HG03457 (cell line): Measurements from ENCODE around the gene ANXA4.
"Not testable (repeated sequence)": the region's sequence is repeated elsewhere in the genome, so short reads cannot be mapped to it uniquely, and the experiment has no call there.

Experiments
- ATAC-seq: cut with Tn5 transposase; IDR thresholded peaks from one replicate; pipeline ENCODE4 v1.9.1; 2021; ENCODE audit warnings: moderate number of reproducible peaks; ENCODE audit not compliant: unreplicated experiment

The ANXA4 gene

DNA sequence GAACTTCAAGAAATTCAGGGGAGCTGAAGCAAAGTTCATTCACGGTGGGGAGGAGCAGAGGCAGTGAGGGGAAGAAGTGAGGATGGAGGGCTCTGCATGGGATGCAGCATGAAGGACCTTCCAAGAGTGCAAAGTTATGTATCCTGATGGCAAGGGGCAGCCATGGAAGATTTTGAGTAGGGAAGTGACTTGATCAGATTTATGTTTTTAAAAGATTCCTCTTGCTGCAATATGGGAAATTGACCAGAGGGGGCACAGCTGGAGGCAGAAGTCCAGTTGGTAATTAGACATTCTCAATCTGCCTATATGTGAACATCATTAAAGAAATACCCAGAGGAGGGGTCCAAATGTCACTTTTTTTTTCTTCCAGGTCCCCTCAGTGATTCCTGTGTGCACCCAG lies 21.5 kb upstream of the ANXA4 start:
- ATAC-seq = no peak

GRCh38 chr2:69721022-69721421 lies 20.9 kb upstream of the ANXA4 start:
- ATAC-seq = no peak

- no peak for ATAC-seq
Measured at GRCh38 chr2:69723791-69724190, 18.1 kb upstream of the ANXA4 start.

DNA sequence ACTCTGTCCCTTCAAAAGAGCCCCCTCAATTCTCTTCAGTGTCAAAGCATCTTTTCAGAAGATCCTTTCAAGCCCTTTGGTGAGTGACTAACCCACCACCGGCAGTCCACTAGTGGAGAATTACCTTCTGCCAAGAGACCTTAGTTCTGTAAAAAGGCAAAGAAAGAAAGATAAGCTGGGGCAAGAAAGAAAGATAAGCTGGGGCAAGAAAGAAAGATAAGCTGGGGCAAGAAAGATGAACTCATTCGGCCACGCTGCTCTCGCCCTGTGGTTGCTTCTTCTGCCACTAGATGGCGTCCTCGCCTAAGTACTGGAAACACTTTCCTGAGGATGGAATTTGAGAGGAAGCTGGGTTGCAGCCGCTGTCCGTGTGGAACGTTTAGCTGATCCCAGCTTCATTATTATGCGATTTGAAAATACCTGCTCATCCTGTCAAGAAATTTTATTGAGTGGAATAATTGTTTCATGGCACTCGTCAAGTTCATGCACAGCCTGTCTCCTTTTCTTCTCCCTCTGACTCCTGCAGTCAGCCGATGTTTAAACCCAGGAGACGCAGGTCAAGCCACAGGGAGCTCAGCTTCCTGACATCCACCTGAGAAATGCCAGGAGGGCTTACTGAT lies 17.3 kb upstream of the ANXA4 start:
- no peak for ATAC-seq

GRCh38 chr2:69725706-69726360 lies 16.1 kb upstream of the ANXA4 start:
- no peak for ATAC-seq

DNA sequence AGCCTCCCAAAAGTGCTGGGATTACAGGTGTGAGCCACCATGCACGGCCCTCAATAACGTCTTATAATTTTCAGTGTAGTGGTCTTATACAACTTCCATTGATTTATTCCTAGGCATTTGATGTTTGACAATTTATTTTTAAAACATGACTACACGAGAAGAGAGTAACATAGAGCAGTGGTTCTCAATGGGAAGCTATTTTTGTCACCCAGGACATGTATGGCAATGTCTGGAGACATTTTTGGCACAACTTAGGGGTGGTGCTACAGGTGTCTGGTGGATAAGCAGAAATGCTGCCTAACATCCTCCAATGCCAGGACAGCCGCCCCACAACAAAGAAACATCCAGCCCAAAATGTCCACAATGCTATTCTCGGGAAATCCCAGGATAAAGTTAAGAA lies 12.7 kb upstream of the ANXA4 start:
- ATAC-seq = no peak

GRCh38 chr2:69729781-69730180 lies 12.2 kb upstream of the ANXA4 start:
- ATAC-seq = no peak

DNA sequence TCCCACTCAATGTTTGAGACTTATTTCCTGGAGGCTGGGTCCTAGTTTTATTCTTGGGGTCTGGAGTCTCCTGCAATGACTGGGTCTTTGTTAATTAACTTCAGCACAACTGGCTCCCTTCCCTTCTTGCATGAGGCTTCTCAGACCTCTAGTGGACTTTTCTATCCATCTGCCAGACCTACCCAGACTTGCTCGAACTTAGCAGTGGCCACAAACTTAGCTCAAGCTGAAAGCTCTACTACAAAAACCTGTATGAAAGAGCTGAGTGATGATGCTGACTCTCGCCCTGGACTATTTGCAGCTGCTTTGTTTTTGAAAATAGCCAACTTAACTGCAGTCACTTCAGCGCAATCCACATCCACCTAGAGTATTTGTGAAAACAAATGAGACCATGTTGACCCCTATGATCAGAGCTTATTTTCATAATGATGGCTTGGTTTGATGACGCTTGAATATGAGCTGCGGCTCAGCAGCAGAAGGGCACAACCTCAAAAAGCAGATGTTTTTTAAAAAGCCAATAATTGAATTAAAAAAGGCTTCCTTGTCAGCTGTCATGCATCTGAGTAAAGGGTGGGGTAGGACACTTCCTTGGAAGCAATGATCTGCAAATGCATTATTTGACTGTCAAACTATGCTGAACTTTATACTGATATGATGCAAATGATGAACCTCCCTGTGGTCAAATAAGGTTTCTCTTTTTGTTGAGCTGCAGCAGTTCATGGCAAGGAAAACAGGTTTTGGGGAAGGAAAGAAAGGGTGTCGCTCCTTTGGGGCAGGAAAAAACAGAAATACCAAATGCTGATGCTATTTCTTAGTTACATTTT lies 10.6 kb upstream of the ANXA4 start:
- no peak for ATAC-seq

DNA sequence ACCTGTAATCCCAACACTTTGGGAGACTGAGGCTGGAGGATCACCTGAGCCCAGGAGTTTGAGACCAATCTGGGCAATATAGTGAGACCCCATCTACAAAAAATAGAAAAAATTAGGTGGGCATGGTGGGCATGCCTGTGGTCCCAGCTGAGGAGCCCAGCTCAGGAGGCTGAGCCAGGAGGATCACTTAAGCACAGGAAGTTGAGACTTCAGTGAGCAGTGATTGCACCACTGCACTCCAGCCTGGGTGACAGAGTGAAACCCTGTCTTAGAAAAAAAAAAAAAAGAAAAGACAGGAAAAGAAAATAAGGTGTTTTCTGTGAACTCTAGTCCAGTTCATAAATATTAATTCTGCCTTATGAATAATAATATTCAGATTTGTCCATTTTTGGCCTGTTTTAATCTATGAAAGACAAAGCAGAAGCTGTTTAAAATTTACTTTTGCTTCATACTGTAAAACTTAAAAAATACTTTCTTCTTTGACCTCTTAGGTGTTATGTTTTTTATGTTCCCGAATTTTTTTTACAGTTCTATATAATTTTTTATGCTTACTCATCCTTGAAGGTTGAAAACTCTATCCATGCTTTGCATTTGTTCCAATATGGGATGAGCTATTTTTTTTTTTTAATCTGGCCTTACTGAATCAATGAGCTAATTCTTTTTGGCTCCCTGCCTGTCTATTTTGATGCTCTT lies 8.4 kb upstream of the ANXA4 start:
- ATAC-seq = no peak

DNA sequence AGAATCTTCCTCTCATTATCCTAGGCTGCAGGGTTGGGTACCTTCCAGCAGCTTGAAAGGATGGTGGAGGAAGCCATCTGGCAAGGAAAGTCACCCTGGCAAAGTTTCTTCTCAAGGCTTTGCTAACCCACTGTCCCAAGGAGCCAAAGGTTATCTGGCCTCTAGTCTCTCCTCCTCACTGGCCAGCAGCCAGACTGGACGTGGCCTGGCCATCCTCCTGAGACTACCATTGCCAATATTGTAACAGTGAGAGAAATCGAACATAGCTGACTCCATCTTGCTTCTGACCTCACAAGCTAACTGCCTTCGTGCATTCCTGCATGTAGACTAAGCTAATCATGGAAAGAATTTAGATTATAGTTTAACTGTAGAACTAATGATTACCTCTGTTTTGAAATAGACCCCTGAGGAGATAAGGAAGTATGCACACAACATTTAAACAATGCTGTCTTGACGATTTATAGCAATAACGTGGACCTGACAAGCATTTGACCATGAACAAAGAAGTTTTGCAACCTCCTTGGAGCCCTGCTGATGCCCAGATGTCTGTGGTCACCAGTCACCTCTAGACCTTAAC lies 7.8 kb upstream of the ANXA4 start:
- ATAC-seq = no peak

DNA sequence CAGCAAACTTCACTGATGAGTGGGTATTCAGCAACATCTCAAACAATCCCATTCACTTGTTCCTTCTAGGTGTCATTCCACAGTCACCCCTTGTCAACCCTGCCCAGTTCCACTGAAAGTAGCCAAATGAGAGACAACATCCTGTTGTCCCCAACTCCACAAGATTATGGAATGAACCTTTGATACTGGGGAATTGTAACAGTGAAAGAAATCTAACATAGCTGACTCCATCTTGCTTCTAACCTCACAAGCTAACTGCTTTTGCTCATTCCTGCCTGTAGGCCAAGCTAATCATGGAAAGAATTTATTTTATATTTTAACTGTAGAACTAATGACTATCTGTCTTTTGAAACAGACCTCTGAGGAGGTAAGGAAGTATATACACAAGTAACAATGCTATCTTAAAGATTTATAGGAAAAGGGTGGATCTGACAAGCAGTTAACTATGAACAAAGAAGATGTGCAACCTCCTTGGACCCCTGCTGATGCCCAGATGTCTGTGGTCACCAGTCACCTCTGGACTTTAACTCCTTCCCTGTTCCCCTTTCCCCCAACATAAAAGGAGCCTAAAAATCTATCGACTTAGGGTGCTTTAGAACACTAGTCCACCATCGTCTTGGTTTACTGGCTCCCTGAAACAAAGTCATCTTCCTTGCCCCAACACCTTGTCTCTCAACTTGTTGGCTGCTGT lies 6.9 kb upstream of the ANXA4 start:
- no peak for ATAC-seq

DNA sequence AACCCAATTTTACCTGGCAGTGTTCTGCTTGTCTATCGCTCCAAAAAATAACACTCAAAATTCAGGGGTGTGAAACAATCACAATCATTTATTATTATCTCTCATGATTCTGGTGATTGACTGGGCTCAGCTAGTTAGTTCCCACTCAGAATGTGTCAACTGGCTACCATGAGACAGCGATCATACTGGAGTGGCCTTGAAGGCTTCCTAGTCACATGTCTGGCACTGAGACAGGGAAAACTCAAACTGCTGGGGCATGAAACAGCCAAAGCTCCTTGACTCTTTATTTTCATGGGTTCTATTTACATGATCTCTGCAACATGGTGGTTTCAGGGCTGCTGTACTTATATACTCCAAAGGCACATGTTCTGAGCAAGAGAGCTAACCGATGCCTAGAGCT lies 6.2 kb upstream of the ANXA4 start:
- no peak for ATAC-seq

DNA sequence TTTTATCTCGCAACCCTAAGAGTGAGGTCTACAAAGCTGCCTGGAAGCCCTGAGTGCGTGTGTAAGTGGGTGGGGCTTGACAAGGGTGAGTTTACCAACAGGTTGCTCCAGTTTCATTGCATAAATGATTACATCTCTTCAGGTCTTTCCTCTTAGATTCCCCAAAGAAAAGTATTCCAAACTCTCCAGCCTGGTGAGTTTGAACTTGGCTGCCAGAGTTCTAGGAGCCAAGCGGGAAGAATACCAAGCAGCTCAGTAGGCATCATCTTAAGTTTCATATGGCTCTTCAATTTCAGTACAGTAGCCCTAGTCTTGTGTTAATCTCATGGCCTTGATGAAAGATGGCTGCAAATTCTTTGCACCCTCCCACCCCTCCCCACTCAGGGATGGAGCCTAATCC lies 3.8 kb upstream of the ANXA4 start:
- ATAC-seq = not testable (repeated sequence)

GRCh38 chr2:69740502-69740951 lies 1.4 kb upstream of the ANXA4 start:
- ATAC-seq = no peak

GRCh38 chr2:69741229-69741574 lies 732 bp upstream of the ANXA4 start:
- no peak for ATAC-seq

DNA sequence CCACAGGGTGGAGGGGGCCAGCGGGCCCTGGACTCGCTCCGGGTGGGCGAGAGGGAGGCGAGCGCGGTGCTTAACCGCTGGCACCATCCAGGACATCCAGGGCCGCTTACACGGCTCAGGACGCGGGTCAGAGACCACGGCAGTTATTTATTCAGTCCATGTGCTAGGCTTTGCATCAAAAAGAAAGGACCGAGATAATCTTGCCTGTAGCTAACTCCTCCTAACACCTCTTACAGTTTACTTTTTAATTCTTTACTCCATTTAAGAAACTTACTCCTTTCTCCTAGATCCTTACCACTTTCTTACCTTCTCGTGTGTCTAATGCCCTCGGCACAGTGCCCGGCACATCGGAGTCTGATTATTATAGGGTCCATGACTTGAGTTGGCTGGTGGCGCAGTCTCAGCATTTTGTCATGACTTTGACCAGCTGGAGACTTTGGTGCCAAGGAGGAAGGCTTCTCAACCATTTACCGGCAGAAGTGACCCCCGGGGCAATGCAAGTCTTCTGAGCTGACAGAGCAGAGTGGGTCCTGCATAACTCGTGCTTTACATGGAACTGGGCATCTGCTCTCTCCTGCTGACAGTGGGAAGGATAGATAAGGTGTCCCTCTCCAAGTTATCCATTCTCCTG lies 503 bp downstream of the ANXA4 start:
- no peak for ATAC-seq

DNA sequence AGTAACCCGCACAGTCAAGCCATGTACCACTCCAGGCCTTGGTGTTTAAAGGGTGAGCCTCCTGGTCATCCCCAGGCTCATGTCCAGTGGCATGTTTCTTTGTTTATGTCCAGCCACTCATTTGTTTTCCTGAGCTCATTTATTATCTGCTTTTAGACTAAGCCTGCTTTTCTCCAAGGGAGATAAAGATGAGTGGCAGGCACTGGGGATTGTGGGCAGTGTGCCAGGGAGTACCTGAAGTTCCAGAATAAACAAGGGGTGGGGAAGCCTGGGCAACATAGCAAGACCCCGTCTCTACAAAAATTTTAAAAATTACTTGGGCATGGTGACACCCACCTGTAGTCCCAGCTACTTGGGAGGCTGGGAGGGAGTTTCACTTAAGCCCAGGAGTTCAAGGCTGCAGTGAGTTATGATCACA lies 1.9 kb downstream of the ANXA4 start:
- ATAC-seq = no peak

- ATAC-seq = no peak
Measured at GRCh38 chr2:69744456-69744855, 2.5 kb downstream of the ANXA4 start.

DNA sequence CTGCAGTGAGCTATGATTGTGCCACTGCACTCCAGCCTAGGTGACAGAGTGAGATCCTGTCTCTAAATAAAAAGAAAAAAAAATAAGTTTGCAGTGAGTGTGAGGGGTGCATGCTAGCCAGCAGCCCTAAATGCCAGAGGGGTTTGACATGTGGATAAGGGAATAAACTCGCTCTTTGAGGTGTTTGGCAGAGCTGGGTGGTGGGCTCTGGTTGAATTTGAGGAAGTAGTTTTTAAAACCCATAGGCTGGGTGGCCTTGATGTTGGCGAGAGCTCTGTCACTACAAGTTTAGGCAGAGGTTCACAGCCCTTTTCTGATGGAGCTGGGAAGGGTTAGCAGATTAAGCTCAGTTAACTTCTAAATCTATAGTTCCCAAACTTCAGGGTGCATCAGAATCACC lies 3.1 kb downstream of the ANXA4 start:
- ATAC-seq = no peak

DNA sequence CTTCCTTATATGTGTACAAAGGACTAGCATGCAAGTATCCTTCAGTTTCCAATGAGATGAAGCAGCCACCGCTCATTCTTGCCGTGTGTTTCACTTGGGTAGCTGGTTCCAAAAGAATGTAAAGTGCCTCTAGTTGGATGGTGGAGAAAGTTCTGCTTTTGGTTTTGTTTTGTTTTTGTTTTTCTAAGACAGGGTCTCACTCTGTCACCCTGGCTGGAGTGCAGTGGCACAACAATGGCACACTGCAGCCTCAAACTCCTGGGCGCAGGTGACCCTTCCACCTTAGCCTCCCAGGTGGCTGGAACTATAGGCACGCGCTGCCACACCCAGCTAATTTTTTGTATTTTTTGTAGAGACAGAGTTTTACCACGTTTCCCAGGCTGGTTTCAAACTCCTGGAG lies 8.3 kb downstream of the ANXA4 start:
- no peak for ATAC-seq
